PFSK-1 (cell line): ENCODE results near the gene GALNT14.

Source experiments
- FOXP2 ChIP-seq: optimal IDR thresholded peaks from 2 replicates; pipeline ENCODE3; 2011; ENCODE audit warnings: borderline replicate concordance, control low read depth, inconsistent platforms; ENCODE audit not compliant: insufficient read depth; ENCODE audit errors: extremely low read length, extremely low read depth
- POLR2AphosphoS5 ChIP-seq: IDR thresholded peaks from 2 replicates; pipeline ENCODE4 v1.6.1; 2012; ENCODE audit warnings: low read depth, mild to moderate bottlenecking, control low read depth, low read length, moderate library complexity
- SIN3A ChIP-seq: IDR thresholded peaks from 2 replicates; pipeline ENCODE4 v1.6.1; 2012; ENCODE audit warnings: mild to moderate bottlenecking, low read length, moderate library complexity, borderline replicate concordance; ENCODE audit not compliant: insufficient read depth
- TAF1 ChIP-seq: IDR thresholded peaks from 2 replicates; pipeline ENCODE4 v1.6.1; 2012; ENCODE audit warnings: low read length, control low read depth, borderline replicate concordance; ENCODE audit not compliant: insufficient read depth
- TF ChIP-seq, protein P1 (sequence below), 2 experiments: IDR thresholded peaks; 2 replicates each; pipeline versions ENCODE4 v1.6.1 to v1.8.0; 2011 to 2012; ENCODE audit warnings: low read depth in 2 of 2, low read length in 2 of 2, control low read depth in 1 of 2, inconsistent platforms in 1 of 2, mild to moderate bottlenecking in 1 of 2, moderate library complexity in 1 of 2; ENCODE audit not compliant: insufficient read depth in 1 of 2

Gene GALNT14

DNA sequence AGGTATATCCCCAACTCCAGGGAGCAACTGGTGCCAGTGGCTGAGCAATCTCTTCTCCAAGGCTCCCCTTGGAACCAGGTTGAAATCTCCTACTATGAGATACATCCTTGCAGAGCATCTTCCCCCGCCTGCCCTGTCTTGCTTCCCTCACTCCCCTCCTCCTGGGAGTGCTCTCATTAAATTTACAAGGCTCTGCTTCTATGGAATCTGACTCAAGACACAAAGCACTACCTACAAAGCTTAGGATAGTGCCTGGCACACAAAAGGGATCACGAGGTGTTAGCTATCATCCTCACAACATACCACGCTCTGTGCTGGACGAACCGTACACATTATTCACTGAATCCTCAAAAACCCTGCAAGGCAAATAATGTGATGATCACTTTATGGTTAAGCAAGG lies 121.6 kb downstream of the GALNT14 start:
- TF ChIP-seq POLR2AphosphoS5 (no peak), SIN3A (no peak), TAF1 (no peak), FOXP2 (no peak)
- TF ChIP-seq, protein P1, sequence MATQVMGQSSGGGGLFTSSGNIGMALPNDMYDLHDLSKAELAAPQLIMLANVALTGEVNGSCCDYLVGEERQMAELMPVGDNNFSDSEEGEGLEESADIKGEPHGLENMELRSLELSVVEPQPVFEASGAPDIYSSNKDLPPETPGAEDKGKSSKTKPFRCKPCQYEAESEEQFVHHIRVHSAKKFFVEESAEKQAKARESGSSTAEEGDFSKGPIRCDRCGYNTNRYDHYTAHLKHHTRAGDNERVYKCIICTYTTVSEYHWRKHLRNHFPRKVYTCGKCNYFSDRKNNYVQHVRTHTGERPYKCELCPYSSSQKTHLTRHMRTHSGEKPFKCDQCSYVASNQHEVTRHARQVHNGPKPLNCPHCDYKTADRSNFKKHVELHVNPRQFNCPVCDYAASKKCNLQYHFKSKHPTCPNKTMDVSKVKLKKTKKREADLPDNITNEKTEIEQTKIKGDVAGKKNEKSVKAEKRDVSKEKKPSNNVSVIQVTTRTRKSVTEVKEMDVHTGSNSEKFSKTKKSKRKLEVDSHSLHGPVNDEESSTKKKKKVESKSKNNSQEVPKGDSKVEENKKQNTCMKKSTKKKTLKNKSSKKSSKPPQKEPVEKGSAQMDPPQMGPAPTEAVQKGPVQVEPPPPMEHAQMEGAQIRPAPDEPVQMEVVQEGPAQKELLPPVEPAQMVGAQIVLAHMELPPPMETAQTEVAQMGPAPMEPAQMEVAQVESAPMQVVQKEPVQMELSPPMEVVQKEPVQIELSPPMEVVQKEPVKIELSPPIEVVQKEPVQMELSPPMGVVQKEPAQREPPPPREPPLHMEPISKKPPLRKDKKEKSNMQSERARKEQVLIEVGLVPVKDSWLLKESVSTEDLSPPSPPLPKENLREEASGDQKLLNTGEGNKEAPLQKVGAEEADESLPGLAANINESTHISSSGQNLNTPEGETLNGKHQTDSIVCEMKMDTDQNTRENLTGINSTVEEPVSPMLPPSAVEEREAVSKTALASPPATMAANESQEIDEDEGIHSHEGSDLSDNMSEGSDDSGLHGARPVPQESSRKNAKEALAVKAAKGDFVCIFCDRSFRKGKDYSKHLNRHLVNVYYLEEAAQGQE (IDR thresholded peaks at IDR 0.05; ENCODE audit: insufficient read depth in 1 of 2, low read depth in 2 of 2, low read length in 2 of 2) = no peak

DNA sequence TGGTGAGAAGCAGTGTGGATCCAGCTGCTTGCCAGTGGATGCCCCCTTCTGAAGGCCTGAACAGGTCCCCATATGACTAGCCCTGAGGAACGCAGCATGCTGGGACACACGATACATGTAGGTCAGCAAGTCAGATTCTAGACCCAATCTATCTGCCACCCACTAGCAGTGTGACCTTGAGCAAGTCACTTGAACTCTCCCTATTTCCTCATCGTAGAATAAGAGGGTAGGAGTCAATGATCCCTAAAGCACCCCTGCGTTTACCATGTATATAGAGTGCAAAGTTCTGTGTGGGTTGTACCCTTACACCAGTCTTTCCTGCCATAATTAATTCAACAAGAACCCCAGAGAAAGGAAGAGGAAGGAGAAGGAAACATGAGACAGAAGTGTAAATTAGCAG lies 123.7 kb downstream of the GALNT14 start:
- TF ChIP-seq FOXP2 (no peak), POLR2AphosphoS5 (no peak), SIN3A (no peak), TAF1 (no peak)
- TF ChIP-seq, protein P1 (IDR thresholded peaks at IDR 0.05; ENCODE audit: insufficient read depth in 1 of 2, low read depth in 2 of 2, low read length in 2 of 2) = no peak

DNA sequence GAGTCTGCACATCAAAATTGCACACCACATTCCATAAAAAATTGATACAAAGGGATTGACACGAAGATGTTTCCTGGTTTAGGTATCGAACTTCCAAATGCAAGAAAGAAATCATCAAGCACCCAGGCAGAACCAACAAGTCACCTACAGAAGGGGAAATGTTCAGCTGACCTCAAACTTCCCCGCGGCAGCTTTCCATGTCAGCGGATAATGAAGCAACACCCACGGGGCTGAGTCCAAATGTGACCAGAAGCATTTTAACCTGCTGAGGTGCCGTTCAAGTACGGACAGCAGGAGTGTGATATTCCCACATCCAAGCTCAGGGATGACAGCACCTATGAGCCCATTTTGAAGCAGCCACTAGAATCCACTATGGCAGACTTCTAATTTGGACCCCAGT lies 124.9 kb downstream of the GALNT14 start:
- TF ChIP-seq, protein P1 (IDR thresholded peaks at IDR 0.05; ENCODE audit: insufficient read depth in 1 of 2, low read depth in 2 of 2, low read length in 2 of 2) = no peak
- TF ChIP-seq POLR2AphosphoS5 (no peak), SIN3A (no peak), TAF1 (no peak), FOXP2 (no peak)

DNA sequence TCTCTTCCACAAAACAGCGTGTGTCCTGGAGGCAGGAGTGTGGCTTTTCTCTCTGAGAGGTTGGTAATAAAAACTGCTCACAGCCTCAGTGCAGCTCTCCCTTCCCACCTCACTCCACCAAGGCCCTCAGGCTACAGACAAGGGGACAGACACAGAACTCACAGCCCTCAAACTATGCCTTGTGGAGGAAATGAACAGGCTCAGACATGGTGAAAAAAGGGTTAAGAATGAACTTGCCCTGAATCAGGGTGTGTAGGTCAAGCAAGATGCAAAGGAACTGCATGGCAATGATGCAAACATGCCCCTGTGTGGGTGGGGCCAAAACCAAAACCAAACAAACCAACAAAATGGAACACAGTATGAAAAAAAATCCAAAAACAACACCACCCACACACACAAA lies 125.8 kb downstream of the GALNT14 start:
- TF ChIP-seq FOXP2 (no peak), SIN3A (no peak)

DNA sequence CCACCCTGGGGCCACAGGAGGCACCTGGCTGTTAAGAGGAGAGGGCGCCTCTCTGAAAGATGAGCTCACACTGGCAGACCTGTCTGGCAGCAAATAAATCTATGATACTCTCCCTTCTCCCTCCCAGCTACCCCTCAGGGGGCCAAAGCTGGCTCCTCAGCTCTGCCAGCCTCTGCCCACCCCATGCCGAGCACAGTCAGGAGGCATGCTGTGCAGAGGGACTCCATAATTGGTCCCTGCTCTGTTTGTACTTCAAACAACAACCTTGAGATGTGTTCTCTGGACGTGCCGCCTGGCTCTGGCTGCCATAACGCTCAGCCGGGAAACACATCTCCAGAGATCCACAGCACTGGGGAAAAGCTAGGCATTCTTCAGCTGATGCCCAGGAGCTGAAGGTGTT lies 126.7 kb downstream of the GALNT14 start:
- TF ChIP-seq SIN3A (no peak), TAF1 (no peak), POLR2AphosphoS5 (no peak), FOXP2 (no peak)
- TF ChIP-seq, protein P1 (IDR thresholded peaks at IDR 0.05; ENCODE audit: insufficient read depth in 1 of 2, low read depth in 2 of 2, low read length in 2 of 2) = no peak
